ENCODE results near the gene VWA8.

GRCh38 chr13:42007844-42008243 is 46.9 kb upstream of the VWA8 start:
- TF ChIP-seq CTCF (IDR thresholded peaks at IDR 0.05 in 8 of 11, conservative IDR thresholded peaks at IDR 0.05 in 3 of 11) = no peak
- TF ChIP-seq POLR2A (IDR thresholded peaks at IDR 0.05) = no peak
- no peak for TF ChIP-seq POLR2AphosphoS5 (IDR thresholded peaks at IDR 0.05)
